Measurements from ENCODE around the gene KIRREL3. TPM values are rescaled to one million over a fixed set of nuclear protein-coding genes. Genes with fewer than 3 reads are reported as not detected.

KIRREL3 gene
- total RNA-seq, 1 donor from 2014 or later, result not detected

- intact Hi-C loops (cut with micrococcal nuclease), result no loop called here
Measured at GRCh38 chr11:126430581-126431335, 569.8 kb downstream of the KIRREL3 start.

- intact Hi-C loops (cut with micrococcal nuclease), result no loop called here
Measured at GRCh38 chr11:126426820-126427749, 573.5 kb downstream of the KIRREL3 start.

GRCh38 chr11:126426106-126426505 lies 574.5 kb downstream of the KIRREL3 start:
- intact Hi-C loops (cut with micrococcal nuclease), result no loop called here

- intact Hi-C loops (cut with micrococcal nuclease), result no loop called here
Measured at GRCh38 chr11:126424471-126425039, 576.0 kb downstream of the KIRREL3 start.

- intact Hi-C loops (cut with micrococcal nuclease), result no loop called here
Measured at GRCh38 chr11:126423743-126424142, 576.8 kb downstream of the KIRREL3 start.

- intact Hi-C loops (cut with micrococcal nuclease), result no loop called here
Measured at GRCh38 chr11:126423154-126423553, 577.4 kb downstream of the KIRREL3 start.

GRCh38 chr11:126422446-126422845 lies 578.1 kb downstream of the KIRREL3 start:
- intact Hi-C loops (cut with micrococcal nuclease), result no loop called here

GRCh38 chr11:126421271-126421671 lies 579.3 kb downstream of the KIRREL3 start:
- intact Hi-C loops (cut with micrococcal nuclease), result no loop called here

GRCh38 chr11:126420698-126421256 lies 579.8 kb downstream of the KIRREL3 start:
- intact Hi-C loops (cut with micrococcal nuclease), result no loop called here

GRCh38 chr11:126419801-126420697 lies 580.5 kb downstream of the KIRREL3 start:
- intact Hi-C loops (cut with micrococcal nuclease), result loop anchor here (10.0 kb wide), 1 partner anchor 495 kb away; no protein-coding TSS in a partner anchor

- intact Hi-C loops (cut with micrococcal nuclease), result loop anchor here (10.0 kb wide), 1 partner anchor 494 kb away; no protein-coding TSS in a partner anchor
Measured at GRCh38 chr11:126418887-126419286, 581.7 kb downstream of the KIRREL3 start.

GRCh38 chr11:126417091-126417862 lies 583.3 kb downstream of the KIRREL3 start:
- intact Hi-C loops (cut with micrococcal nuclease), result loop anchor here (10.0 kb wide), 1 partner anchor 492 kb away; no protein-coding TSS in a partner anchor

GRCh38 chr11:126416542-126417090 lies 584.0 kb downstream of the KIRREL3 start:
- intact Hi-C loops (cut with micrococcal nuclease), result loop anchor here (1.0 to 10.0 kb wide), 10 partner anchors 24 to 492 kb away; partner anchors contain the start of genes DCPS, FAM118B, FOXRED1 and RPUSD4

- intact Hi-C loops (cut with micrococcal nuclease), result loop anchor here (1.0 to 10.0 kb wide), 10 partner anchors 24 to 491 kb away; partner anchors contain the start of genes DCPS, FAM118B, FOXRED1 and RPUSD4
Measured at GRCh38 chr11:126415669-126416420, 584.7 kb downstream of the KIRREL3 start.

GRCh38 chr11:126415128-126415527 lies 585.4 kb downstream of the KIRREL3 start:
- intact Hi-C loops (cut with micrococcal nuclease), result loop anchor here (10.0 kb wide), 1 partner anchor 490 kb away; no protein-coding TSS in a partner anchor

GRCh38 chr11:126414615-126415014 lies 586.0 kb downstream of the KIRREL3 start:
- intact Hi-C loops (cut with micrococcal nuclease), result loop anchor here (10.0 kb wide), 1 partner anchor 490 kb away; no protein-coding TSS in a partner anchor

GRCh38 chr11:126413843-126414405 lies 586.6 kb downstream of the KIRREL3 start:
- intact Hi-C loops (cut with micrococcal nuclease), result loop anchor here (10.0 kb wide), 1 partner anchor 489 kb away; no protein-coding TSS in a partner anchor

All from T-helper 1 cell treated with Interleukin-12 subunit alpha and Interleukin-12 subunit beta and Interleukin-4 antibody, amounts not matched to agents 30 ng/mL and 1 ng/mL, for 36 hours (primary cell).